Measurements from ENCODE around the gene PRLR.
"Not testable (repeated sequence)": the region's sequence is repeated elsewhere in the genome, so short reads cannot be mapped to it uniquely, and the experiment has no call there.

- TF ChIP-seq CTCF, POLR2A (IDR thresholded peaks at IDR 0.05): not testable (repeated sequence)
Measured at GRCh38 chr5:35189801-35190200, 40.5 kb downstream of the PRLR start.
